Stimulated activated CD8-positive, alpha-beta memory T cell treated with anti-CD3 and anti-CD28 coated beads, Interleukin-7, amount 100 ng/mL, for 4 hours (primary cell): ENCODE measurements around the gene MGMT.

Experiments
- DNase-seq, 2 donors: peaks; one replicate each; pipeline ENCODE4 v3.0.0-alpha.2; 2020; ENCODE audit warnings: low read depth in 2 of 2

The MGMT gene

GRCh38 chr10:129450391-129450790 lies 16.6 kb upstream of the MGMT start:
- DNase-seq: no peak

GRCh38 chr10:129455625-129456024 lies 11.4 kb upstream of the MGMT start:
- no peak for DNase-seq

GRCh38 chr10:129459762-129460539 lies 7.1 kb upstream of the MGMT start:
- DNase-seq: no peak

GRCh38 chr10:129462257-129462795 lies 4.7 kb upstream of the MGMT start:
- DNase-seq: no peak

- no peak for DNase-seq
These were observed 2.8 kb upstream of the MGMT start for GRCh38 chr10:129464251-129464650.

- DNase-seq: no peak
These were observed 992 bp upstream of the MGMT start for GRCh38 chr10:129465796-129466702.

GRCh38 chr10:129467359-129468064 lies 471 bp downstream of the MGMT start:
- DNase-seq: no peak

- DNase-seq: no peak
These were observed 1.1 kb downstream of the MGMT start for GRCh38 chr10:129468187-129468586.

GRCh38 chr10:129470103-129470851 lies 3.2 kb downstream of the MGMT start:
- DNase-seq: no peak

- no peak for DNase-seq
These were observed 4.6 kb downstream of the MGMT start for GRCh38 chr10:129471447-129472175.

- DNase-seq: no peak
These were observed 5.9 kb downstream of the MGMT start for GRCh38 chr10:129472696-129473555.

GRCh38 chr10:129474642-129475041 lies 7.6 kb downstream of the MGMT start:
- no peak for DNase-seq

- no peak for DNase-seq
These were observed 9.4 kb downstream of the MGMT start for GRCh38 chr10:129476431-129476830.

GRCh38 chr10:129477051-129477450 lies 10.0 kb downstream of the MGMT start:
- no peak for DNase-seq

- DNase-seq: no peak
These were observed 14.6 kb downstream of the MGMT start for GRCh38 chr10:129481641-129482040.

- DNase-seq: no peak
These were observed 16.5 kb downstream of the MGMT start for GRCh38 chr10:129483430-129484010.

- no peak for DNase-seq
These were observed 19.8 kb downstream of the MGMT start for GRCh38 chr10:129486805-129487204.

GRCh38 chr10:129491123-129491734 lies 24.2 kb downstream of the MGMT start:
- DNase-seq: no peak

- no peak for DNase-seq
These were observed 27.1 kb downstream of the MGMT start for GRCh38 chr10:129494176-129494575.
